HG02763 (cell line): ENCODE data around the gene SESTD1.

Experiments
- ATAC-seq: cut with Tn5 transposase; IDR thresholded peaks from one replicate; pipeline ENCODE4 v1.9.1; 2021; ENCODE audit warnings: mild to moderate bottlenecking, moderate library complexity; ENCODE audit not compliant: unreplicated experiment

Gene SESTD1

GRCh38 chr2:179264368-179265081 is at the start of gene SESTD1:
Gene SESTD1 (minus strand): TSS chr2:179264832. CDS start chr2:179191841, 72,991 bp downstream.
- peak; percentile 61 for ATAC-seq

GRCh38 chr2:179313057-179313456 is 48.4 kb upstream of the SESTD1 start:
- ATAC-seq: no peak

GRCh38 chr2:179311101-179311500 is 46.5 kb upstream of the SESTD1 start:
- no peak for ATAC-seq

GRCh38 chr2:179307616-179308371 is 43.2 kb upstream of the SESTD1 start:
- no peak for ATAC-seq

- ATAC-seq: no peak
Measured at GRCh38 chr2:179305125-179305524, 40.5 kb upstream of the SESTD1 start.

- ATAC-seq: no peak
Measured at GRCh38 chr2:179304424-179304823, 39.8 kb upstream of the SESTD1 start.

- ATAC-seq: no peak
Measured at GRCh38 chr2:179302764-179303571, 38.3 kb upstream of the SESTD1 start.

- ATAC-seq: no peak
Measured at GRCh38 chr2:179302149-179302548, 37.5 kb upstream of the SESTD1 start.

GRCh38 chr2:179298666-179299065 is 34.0 kb upstream of the SESTD1 start:
- no peak for ATAC-seq

GRCh38 chr2:179297927-179298326 is 33.3 kb upstream of the SESTD1 start:
- ATAC-seq: no peak

GRCh38 chr2:179290329-179290728 is 25.7 kb upstream of the SESTD1 start:
- ATAC-seq: no peak

GRCh38 chr2:179285060-179285459 is 20.4 kb upstream of the SESTD1 start:
- no peak for ATAC-seq

- ATAC-seq: no peak
Measured at GRCh38 chr2:179277429-179278196, 13.0 kb upstream of the SESTD1 start.

GRCh38 chr2:179275253-179276012 is 10.8 kb upstream of the SESTD1 start:
- ATAC-seq: no peak

- peak; percentile 99 for ATAC-seq
Measured at GRCh38 chr2:179274749-179275148, 10.1 kb upstream of the SESTD1 start.

GRCh38 chr2:179273461-179273962 is 8.9 kb upstream of the SESTD1 start:
- ATAC-seq: no peak

GRCh38 chr2:179272406-179273192 is 8.0 kb upstream of the SESTD1 start:
- no peak for ATAC-seq

GRCh38 chr2:179270689-179271088 is 6.1 kb upstream of the SESTD1 start:
- ATAC-seq: no peak
